OCI-LY3 (cell line): Measurements from ENCODE around the gene FRS3.

Source experiments
- H2AFZ ChIP-seq: fragments of 200-600, 300-600 bp; shearing (Covaris generic); 2 replicates; pipeline ENCODE4 v1.6.0; 2014; ENCODE audit warnings: antibody characterized with exemption, low read depth, low read length
- H3K27ac ChIP-seq: fragments of 200-600, 300-600 bp; sonication (generic); 2 replicates; pipeline ENCODE4 v1.5.1; 2014; ENCODE audit warnings: mild to moderate bottlenecking, low read length, moderate library complexity, mixed read lengths
- H3K27me3 ChIP-seq: fragments of 200-600, 300-600 bp; sonication (generic); 2 replicates; pipeline ENCODE4 v1.6.1; 2014; ENCODE audit warnings: low read depth, low read length, mixed read lengths
- H3K36me3 ChIP-seq: fragments of 200-600, 300-600 bp; sonication (generic); replicated peaks from 2 replicates; pipeline ENCODE3; 2014; ENCODE audit warnings: low read depth, low read length, mixed read lengths
- H3K4me1 ChIP-seq: fragments of 300-600, 200-600 bp; sonication (generic); 2 replicates; pipeline ENCODE4 v1.6.1; 2014; ENCODE audit warnings: low read length, mixed read lengths
- H3K4me2 ChIP-seq: fragments of 200-600, 300-600 bp; sonication (generic); 2 replicates; pipeline ENCODE4 v1.6.1; 2014; ENCODE audit warnings: low read length, mixed read lengths
- H3K4me3 ChIP-seq: fragments of 300-600, 200-600 bp; sonication (generic); 2 replicates; pipeline ENCODE4 v1.5.1; 2014; ENCODE audit warnings: antibody characterized with exemption, mild to moderate bottlenecking, low read length, moderate library complexity
- H3K79me2 ChIP-seq: fragments of 300-600, 200-600 bp; shearing (Covaris generic); 2 replicates; pipeline ENCODE4 v1.6.1; 2014; ENCODE audit warnings: mild to moderate bottlenecking, low read length, mixed read lengths
- H3K9ac ChIP-seq: fragments of 300-600, 200-600 bp; shearing (Covaris generic); 2 replicates; pipeline ENCODE4 v1.6.0; 2014; ENCODE audit warnings: mild to moderate bottlenecking, low read length, moderate library complexity
- H3K9me3 ChIP-seq: fragments of 200-600, 300-600 bp; shearing (Covaris generic); 2 replicates; pipeline ENCODE4 v1.6.1; 2014; ENCODE audit warnings: low read length, mixed read lengths; ENCODE audit not compliant: insufficient read depth
- H4K20me1 ChIP-seq: fragments of 200-600, 300-600 bp; sonication (generic); 2 replicates; pipeline ENCODE4 v1.6.1; 2016; ENCODE audit warnings: low read length, mixed read lengths; ENCODE audit not compliant: insufficient read depth
- EZH2phosphoT487 ChIP-seq: fragments of 200-600 bp; shearing (Covaris generic); IDR thresholded peaks from 2 replicates; pipeline ENCODE4 v1.6.1; 2018; ENCODE audit warnings: antibody characterized with exemption, mixed run types, low read depth
- TF ChIP-seq, protein P1 (sequence below): fragments of 200-600, 300-600 bp; sonication (generic); IDR thresholded peaks from 2 replicates; pipeline ENCODE4 v1.5.1; 2014; ENCODE audit warnings: antibody characterized with exemption, low read length, low read depth

Gene FRS3

DNA sequence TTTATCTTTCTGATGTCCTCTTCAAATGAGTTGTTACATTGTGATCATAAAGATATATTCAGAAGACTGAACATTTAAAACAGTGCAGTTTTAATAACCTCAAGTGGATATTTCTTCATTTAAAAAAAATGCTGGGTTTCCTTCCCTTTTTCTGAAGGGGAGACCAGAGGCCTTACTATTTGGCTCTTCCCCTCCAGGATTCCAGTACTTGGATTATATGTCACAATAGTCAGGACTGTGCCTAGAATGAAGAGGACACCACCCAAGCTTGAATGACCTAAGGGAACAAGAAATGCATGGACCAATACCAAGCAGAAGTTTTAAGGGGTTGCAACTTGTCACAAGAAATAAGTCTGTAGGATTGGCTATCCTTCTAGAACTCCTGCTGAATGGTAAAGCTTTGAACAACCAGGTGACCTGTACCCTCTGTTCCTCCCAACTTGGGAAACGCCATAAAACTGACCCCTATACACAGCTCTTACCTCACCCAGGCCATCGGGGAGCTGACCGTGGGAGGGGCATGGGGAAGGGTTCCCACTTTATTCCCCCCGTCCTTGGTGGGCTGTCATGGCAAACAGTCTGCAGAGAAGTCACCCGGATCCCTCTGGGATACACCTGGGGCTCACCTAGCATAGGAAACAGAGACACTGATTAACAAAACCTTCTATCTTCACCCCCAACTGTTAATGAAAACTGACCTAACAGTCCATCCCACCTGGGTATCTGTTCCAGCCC is 2.0 kb downstream of the FRS3 start:
- H3K27ac ChIP-seq, result no peak overlapping the region
- no peak overlapping the region for H2AFZ ChIP-seq
- H3K79me2 ChIP-seq, result peaks cover 5% of the 10 kb centered on the region; the same call in 1 of the 2 replicates
- no peak overlapping the region for H3K4me3 ChIP-seq
- TF ChIP-seq, protein P1, sequence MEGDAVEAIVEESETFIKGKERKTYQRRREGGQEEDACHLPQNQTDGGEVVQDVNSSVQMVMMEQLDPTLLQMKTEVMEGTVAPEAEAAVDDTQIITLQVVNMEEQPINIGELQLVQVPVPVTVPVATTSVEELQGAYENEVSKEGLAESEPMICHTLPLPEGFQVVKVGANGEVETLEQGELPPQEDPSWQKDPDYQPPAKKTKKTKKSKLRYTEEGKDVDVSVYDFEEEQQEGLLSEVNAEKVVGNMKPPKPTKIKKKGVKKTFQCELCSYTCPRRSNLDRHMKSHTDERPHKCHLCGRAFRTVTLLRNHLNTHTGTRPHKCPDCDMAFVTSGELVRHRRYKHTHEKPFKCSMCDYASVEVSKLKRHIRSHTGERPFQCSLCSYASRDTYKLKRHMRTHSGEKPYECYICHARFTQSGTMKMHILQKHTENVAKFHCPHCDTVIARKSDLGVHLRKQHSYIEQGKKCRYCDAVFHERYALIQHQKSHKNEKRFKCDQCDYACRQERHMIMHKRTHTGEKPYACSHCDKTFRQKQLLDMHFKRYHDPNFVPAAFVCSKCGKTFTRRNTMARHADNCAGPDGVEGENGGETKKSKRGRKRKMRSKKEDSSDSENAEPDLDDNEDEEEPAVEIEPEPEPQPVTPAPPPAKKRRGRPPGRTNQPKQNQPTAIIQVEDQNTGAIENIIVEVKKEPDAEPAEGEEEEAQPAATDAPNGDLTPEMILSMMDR, result no peak
- TF ChIP-seq EZH2phosphoT487, result no peak
- H3K36me3 ChIP-seq, result peaks cover 8% of the 10 kb centered on the region
- H3K9ac ChIP-seq, result no peak overlapping the region
- H3K27me3 ChIP-seq, result peaks cover 8% of the 10 kb centered on the region; the same call in 1 of the 2 replicates
- H3K9me3 ChIP-seq, result no peaks in the 10 kb centered on the region
- no peak overlapping the region for H3K4me2 ChIP-seq
- no peaks in the 10 kb centered on the region for H4K20me1 ChIP-seq
- H3K4me1 ChIP-seq, result peaks cover 20% of the 10 kb centered on the region

DNA sequence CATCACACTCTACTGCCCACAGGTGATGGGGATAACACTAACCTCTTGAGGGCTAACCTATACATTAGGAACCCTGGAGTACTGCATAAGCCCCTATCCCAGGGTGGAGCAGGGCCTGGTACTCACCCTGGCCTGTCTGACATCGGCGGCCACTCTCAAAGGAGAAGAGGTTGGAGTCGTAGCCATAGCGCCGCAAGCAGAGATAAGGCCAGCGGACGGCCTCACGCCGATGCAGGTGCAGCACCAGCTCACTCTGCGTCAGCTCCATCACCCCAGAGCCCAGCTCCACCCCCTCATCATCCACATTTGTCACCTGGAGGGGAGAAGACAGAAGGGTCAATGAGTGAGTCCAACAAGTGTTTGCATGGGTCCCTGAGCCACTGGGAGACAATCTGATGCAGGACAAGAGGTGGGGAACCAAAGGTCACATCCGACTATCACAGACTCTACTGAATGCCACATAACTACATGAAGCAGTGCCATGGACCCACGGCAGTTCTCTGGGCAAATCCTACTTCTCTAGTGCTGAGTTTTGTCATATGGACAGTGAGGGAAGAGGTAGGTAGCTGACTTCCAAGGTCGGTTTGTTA is 4.3 kb downstream of the FRS3 start:
- Histone ChIP-seq H3K36me3 (peaks cover 20% of the 10 kb centered on the region), H3K4me2 (no peak overlapping the region), H2AFZ (no peak overlapping the region), H3K27me3 (no peaks in the 10 kb centered on the region), H3K9ac (no peak overlapping the region), H4K20me1 (no peaks in the 10 kb centered on the region), H3K4me3 (no peak overlapping the region), H3K79me2 (peaks cover 5% of the 10 kb centered on the region; the same call in 1 of the 2 replicates), H3K9me3 (no peaks in the 10 kb centered on the region), H3K4me1 (peaks cover 8% of the 10 kb centered on the region), H3K27ac (no peak overlapping the region)
- no peak for TF ChIP-seq EZH2phosphoT487
- TF ChIP-seq, protein P1, result no peak

DNA sequence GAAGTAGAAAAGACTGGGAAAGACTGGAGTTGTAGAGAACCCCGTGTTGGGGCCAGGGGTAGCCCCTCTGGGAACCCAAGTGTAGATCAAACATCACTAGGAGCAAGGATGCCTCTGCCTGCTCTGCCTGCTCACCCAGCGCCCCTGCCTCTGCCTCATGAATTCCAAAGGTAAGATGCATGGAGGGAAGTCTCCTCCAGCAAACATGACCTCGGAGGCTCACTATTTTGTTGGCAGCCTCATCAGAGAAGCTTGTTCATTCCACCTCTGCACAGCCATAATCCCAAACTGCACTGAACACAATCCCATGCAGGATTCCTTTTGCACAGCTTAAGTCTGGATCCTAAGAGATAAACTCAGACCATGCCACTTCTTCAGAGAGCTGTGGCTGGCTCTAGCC is 4.9 kb downstream of the FRS3 start:
- Histone ChIP-seq H3K36me3 (peaks cover 20% of the 10 kb centered on the region), H3K9me3 (no peaks in the 10 kb centered on the region), H3K79me2 (peaks cover 5% of the 10 kb centered on the region; the same call in 1 of the 2 replicates), H3K4me3 (no peak overlapping the region), H3K27ac (no peak overlapping the region), H3K4me1 (peaks cover 8% of the 10 kb centered on the region), H3K9ac (no peak overlapping the region), H3K27me3 (no peaks in the 10 kb centered on the region), H3K4me2 (no peak overlapping the region), H4K20me1 (no peaks in the 10 kb centered on the region), H2AFZ (no peak overlapping the region)
- no peak for TF ChIP-seq EZH2phosphoT487
- TF ChIP-seq, protein P1, result no peak

DNA sequence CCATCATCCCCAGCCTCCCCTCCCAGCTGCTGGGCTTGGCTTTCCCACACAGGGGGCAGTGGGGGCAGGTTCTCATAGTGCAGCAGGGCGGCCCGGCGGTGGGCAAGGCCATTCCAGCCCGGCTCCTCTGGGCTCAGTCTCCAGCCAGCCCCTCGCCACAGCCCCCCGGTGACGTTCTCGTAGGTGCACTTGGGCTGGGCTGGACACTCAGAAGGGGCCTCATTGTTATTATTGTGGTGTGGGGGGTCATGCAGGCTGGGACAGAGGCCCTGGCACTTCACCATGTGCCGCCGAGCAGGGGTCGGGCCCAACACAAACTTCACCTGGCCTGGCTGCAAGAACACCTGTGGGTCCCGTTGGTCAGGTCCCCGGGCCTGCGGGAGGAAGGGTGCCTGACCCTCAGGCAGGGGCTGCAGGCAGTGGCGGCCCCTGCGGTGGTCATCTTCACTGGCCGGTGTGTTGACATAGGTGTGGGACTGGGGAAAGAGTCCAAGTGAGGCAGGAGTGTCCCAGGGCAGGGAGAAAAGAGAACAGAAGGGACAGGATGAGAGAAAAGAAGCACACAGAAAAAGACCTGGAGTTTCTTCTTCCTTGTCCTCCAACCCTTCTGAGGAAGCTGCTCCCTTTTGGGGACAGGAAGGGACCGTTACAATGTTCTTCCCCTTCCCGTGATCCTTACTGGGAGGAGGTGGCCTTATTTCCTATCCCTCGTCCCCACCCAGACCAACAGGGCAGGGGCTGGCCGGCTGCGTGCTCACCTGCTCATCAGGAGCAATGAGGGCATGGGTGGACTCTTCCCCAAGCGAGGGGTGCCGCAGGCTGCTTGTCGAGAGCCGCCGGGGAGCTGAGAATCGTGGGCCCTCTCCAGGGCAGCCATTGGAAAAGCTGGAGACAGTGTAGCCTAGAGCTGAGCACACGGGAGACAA is 8.4 kb downstream of the FRS3 start:
- peaks cover 20% of the 10 kb centered on the region for H3K36me3 ChIP-seq
- no peaks in the 10 kb centered on the region for H4K20me1 ChIP-seq
- H3K27me3 ChIP-seq, result no peaks in the 10 kb centered on the region
- no peaks in the 10 kb centered on the region for H3K79me2 ChIP-seq
- H3K9ac ChIP-seq, result no peak overlapping the region
- H3K9me3 ChIP-seq, result no peaks in the 10 kb centered on the region
- TF ChIP-seq EZH2phosphoT487, result no peak
- TF ChIP-seq, protein P1, result no peak
- no peak overlapping the region for H2AFZ ChIP-seq
- H3K27ac ChIP-seq, result no peak overlapping the region
- H3K4me2 ChIP-seq, result no peak overlapping the region
- no peaks in the 10 kb centered on the region for H3K4me1 ChIP-seq
- no peak overlapping the region for H3K4me3 ChIP-seq
